HG03558 (cell line): ENCODE measurements around the gene SHROOM1.

ENCODE experiments used
- ATAC-seq: cut with Tn5 transposase; IDR thresholded peaks from one replicate; pipeline ENCODE4 v1.9.1; 2021; ENCODE audit warnings: moderate number of reproducible peaks; ENCODE audit not compliant: unreplicated experiment; ENCODE audit errors: extremely low read depth

The SHROOM1 gene

DNA sequence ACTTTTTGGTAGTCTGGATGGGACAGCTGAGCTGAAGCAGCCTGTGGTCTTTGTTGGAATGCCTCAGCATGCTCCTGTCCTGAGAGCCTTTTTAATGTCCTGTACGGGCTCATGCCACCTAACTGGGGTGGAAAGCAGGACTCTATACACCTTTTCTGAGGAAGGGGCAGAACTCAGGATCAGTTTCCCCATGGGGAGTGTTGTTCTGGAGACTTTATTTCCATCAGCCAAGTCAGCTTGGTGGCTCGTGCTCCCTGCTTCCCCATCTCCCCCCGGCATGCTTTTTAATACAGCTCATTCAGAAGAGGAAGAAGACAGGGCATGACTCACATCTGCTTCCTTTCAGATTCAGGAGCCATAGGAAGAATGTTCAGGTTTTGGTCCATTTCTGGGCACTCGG is 48.3 kb downstream of the SHROOM1 start:
- no peak for ATAC-seq

DNA sequence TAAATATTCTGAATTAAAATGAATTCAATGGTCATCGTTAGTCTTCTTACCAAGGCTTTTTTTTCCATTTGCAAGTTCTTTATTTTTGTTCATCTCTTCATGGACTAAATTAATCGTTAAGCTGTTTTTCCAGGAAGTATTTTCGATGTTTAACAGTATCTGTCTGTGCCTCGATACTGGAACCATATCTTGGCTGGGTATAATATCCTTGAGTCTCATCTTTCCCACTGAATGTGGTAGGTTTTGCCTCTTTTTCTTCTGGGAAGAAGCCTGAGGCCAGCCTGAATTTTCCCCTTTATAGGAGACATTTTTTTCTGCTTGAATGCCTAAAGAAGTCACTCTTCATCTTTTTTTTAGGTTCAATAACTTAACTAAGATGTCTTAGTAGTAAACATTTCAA is 49.4 kb downstream of the SHROOM1 start:
- no peak for ATAC-seq

DNA sequence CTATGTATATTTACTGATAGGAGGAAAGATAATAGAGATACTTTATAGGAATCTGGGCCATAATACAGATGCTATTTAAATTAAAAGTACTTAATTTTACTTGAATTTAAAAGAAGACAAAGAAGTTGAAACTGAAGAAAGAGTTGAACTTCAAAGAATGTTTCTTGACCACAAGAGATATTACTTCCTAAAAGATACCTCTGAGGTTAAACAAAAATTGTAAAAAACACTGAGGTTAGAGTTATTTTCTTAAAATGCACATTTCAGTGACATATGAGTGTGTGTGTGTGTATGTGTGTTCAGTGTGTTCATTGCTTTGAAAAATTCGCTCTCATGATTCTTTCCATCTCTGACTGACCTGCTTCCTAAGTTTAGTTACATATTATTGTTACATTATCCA is 49.9 kb downstream of the SHROOM1 start:
- no peak for ATAC-seq

DNA sequence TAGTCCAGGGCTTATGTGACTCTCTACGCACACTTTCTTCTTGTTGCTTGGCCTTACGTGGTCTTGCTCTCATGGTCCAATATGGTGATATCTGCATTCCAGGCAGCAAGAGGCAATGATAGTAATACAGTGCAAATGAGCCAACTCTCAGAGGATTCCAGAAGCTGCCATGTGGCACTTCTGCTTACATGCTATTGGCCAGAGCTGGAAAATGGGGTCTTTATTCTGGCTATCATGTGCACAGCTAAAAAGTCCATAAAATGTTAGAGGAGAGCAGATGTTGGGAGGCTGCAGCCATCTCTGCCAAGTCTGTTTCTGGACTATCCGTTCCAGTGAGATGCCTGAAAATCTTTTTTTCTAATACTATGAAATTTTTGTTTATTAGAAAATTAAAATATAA is 50.5 kb downstream of the SHROOM1 start:
- no peak for ATAC-seq

DNA sequence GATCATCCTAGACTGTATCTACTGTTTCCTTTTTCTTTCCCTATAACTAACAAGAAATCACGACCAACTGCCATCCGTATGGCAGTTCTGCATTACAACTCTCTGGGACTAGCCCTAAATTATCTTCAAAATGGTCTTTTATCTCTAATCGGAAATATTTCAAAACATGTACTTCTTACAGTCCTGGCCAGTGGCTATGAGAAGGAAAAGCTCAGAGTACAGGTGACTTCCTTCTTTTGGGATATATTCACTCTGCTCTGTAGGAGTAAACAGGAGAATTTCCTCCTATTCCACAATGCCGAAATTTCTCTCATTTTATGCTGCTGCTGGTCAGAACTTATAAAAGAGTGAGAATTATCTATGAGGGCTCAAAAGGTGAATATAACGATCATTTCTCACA is 51.6 kb downstream of the SHROOM1 start:
- no peak for ATAC-seq

DNA sequence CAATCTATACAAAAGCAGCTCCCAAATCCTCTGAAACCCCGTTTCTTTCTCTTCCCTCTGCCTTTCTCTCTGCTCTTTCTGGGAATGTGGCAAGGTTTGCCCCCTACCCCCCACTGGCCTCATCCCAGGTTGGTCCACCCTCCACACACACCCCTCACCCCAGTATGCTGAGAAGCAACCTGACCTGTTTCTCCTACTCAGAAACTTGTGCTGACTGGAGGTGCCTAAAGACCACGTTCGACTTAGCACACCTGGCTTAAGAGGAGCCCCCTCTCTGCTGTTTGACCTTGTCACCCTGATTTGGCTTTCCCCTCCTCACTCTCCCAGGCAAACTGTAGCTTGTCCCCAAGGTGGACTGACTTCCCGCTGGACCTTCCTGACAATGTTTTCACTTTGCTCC is 52.3 kb downstream of the SHROOM1 start:
- no peak for ATAC-seq

DNA sequence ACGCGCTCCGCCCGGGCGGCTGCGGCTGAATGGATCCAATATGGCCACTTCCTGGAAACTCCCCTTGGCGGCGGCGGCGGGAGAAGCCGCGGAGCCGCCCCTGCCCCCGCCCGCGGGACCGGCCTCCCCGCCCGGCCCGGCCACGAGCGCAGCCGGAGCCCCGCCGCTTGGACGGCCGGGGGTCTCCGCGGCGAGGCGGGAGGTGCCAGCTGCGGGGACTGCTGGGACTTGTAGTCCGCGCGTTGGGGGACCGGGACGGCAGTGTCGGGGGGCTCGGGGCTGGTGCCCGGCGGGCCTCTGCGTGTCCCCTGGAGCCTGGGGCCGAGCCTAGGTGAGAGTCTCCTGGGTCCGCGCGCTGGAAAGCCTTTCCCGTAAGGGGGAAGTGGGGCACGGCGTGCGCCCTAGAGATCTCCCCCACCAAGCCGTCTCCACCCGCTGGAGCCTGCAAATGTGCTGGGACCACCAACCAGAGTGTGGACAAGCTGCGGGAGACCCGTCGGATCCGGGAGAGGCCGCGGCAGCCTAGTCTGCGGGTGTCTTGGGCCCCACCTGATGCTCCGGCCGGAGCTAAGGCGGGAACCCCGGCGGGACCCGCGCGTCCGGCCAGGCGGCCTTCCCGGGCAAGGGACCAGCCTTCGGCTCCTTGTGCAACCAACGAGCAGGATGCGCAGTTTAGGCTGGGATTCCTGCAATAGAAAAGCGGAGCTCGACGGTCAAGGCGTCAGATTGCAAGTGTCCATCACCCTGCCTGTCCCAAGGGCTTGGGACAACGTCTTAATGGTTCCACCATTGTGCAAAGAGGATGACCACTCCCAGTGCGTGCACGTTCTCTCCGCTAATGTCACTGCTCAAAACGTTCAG is 53.0 kb downstream of the SHROOM1 start, which contains the start of gene SEPTIN8:
Gene SEPTIN8 (minus strand): TSS at position 31 of the 861 bp plus-strand sequence. CDS start 102 bp downstream, outside the sequence.
- no peak for ATAC-seq

DNA sequence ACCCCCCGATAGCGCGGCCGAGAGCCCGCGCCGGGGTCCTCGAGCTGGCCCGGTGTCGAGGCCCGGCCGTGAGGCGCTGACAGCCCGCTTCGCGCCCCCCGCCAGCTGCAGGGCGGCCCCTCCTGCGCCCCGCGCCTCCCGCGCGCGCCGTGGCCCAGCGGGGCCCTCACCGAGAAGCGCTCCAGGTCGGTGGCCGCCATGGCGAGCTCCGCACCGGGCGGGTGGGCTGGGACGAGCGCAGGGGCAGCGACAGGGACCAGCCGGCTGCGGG is 53.6 kb downstream of the SHROOM1 start:
- no peak for ATAC-seq

DNA sequence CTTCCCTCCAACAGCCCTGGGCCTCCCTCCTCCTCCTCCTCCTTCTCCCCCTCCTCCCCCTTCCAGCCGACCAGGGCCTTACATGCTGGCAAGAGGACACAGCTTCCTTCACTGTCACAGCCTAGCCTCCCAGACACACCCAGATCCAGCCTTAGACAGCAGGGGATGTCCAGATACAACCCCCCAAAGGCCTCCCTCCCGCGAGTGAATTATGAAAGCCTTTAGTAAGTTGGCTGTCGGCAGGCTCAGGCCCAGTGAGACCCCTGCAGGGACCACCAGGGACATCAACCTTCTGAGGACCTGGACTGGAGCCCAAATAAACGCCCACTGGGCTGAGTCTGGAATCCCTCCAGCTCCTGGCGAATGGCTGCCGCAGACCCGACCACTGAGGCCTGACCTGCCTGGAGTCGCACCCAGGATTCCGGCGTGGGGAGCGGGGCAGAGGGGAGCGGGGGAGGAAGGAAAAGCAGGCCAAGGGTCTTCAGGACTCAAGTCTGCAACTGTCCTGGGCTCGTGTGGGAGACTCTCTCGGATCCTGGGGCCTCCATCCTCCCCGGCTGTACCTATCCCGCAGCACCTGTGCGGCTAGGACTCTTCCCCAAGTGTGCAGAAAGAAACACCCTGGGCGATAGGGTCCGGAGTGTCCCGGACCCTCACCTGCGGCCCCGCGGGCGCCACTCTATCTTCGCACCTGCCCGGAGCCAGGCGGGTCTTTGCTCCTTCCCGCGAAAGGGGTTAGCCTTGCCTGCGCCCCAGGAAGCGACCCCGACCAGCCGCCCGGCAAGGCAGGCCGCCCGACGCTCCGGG is 54.1 kb downstream of the SHROOM1 start:
- no peak for ATAC-seq

DNA sequence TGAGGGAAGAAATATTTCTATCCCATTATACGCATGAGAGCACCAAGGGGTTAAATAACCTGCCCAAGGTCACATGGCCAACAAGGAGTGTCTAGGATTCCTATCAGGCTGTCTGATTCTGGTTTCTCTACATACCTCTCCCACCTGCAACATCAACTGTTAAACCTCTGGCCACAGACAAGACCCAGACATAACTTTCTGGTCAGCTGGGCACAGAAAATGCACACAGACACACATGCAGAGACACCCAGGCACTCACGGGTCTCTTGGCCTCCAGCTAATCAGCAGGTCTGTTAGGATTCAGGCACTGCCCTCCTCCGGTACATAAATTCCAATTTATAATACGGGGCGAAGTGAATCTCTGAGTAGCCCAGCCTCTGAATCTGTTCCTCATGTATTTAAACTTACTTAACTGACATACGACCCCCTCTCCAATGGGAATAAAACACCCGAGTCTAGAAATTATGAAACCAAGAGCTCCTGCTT is 54.9 kb downstream of the SHROOM1 start:
- ATAC-seq, result no peak

DNA sequence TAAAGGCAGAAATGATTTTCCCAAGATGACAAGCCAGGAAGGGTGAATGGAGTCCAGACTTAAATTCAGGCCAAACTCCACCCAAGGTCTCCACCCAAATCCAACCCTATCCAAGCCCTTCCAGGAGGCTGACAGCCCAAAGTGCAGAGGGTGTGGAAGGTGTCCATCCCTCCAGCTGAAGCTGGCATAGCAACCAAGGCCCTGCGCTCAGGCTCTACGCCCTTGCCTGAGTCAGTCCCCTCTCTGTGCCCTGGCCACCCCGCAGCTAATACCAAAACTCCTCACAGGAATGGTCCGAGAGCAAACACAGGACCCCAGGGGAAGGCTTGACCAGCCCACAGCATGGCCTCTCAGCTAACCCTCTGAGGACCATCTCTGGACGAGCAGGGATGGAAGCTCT is 55.6 kb downstream of the SHROOM1 start:
- ATAC-seq, result no peak

DNA sequence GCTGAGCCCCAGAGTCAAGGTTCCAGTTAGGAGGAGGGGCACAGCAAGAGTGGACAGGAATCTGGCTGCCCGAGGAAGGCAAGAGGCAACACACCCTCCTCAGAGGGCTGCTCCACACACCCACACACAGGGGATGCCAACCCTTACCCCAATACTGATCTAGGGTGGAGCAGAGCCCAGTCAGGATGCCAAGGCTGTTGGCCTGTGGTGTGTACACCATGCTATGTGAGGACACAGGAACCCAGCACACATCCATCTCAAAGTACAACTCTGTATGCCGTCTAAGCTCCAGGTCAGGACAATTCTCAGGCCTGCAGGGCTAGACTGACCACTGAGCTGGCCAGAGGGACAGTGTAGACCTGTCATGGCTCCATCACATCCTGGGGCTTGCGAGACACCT is 56.0 kb downstream of the SHROOM1 start:
- no peak for ATAC-seq

DNA sequence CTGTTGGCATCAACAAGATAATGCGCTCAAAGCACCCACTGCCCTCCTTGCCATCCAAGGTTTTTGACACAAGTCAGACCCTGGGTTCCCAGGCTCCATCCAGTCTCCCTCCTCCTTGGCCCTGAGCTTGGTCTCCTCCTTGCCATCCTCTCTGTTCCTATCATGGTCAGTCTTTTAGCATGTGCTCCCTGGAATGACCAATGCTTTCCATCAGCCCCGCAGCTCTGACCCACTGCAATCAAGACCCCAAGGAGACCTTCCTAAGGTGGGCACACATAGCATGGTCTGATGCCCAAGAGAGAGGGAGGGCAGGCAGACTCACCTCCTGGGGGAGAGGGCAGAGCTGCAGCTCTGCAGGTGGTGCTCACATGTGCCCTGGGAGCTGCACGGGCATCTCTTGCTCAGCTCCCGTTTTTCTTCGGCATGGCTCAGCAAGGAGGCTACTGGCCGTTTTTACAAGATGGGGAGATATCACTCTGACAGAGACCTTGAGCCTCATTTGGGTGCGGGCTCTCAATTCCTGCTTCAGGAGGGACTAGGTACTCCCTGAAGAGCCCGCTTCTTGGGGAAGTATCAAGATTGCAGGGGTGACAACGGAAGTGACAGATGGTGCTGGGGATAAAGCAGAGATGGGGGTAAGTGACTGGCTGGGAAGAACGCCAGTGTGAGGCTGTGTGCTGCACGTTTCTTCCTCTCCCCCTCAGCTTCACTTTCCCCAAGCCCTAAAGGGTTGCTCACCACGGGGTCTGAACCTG is 56.7 kb downstream of the SHROOM1 start:
- ATAC-seq, result no peak

DNA sequence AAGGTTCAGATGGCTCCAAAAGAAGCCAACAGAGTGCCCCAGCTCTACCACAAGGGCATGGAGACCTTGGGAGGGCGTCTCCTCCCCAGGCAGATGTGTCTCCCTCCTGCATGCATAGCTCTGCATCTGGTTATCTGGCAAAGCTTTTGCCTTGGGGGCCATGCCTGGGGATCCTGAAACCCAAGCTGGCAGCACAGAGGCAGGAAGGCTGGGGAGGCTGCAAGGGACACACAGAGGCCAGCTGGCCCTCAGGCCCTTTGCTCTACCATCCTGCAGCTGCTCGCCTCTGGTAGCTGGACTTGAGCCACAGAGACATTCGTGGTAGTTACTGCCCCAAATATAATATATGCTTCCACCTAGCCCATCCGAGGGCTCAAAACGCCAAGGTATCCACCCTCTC is 57.3 kb downstream of the SHROOM1 start:
- ATAC-seq, result no peak

DNA sequence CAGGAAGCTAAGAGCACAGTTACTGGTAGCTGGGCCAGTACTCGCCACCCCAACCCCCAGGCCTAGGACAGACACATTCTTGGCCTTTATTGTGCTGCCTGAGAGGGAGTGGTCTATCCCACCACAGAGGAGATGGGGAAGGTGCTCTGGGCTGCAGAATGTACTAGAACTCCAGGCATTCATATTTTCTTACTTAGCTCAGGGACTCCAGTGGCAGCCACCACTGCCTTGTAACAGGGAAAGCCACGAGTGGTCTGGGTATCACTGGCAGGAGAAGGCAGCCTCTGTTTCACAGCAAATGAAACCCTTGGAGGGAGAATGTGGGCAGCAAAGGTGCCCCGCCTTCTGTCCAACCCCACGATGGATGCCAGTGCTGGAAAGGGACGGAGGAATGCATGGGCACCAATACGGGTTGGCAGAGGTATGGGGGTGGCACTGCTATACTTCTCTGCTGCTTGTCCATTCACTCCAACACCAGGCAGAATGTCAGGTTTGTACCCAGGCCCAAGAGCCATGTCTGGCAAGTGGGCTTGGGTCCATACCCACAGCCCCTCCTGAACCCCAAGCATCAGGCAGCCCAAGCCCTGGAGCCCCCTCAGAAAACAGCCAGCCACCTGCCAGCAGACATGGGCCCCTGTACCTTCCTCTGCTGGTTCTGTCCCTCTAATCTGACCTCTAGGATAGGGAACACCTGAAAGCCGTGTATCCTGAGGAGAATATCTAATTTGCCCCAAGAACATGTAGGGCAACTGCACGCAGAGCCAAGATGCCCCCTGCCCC is 58.0 kb downstream of the SHROOM1 start:
- no peak for ATAC-seq
